Measurements from ENCODE around the gene COL9A3. TPM values are rescaled to one million over a fixed set of nuclear protein-coding genes. Genes with fewer than 3 reads are reported as not detected.

COL9A3 gene
- total RNA-seq, 1 experiment from 2014 or later = 46.6 TPM

- Histone ChIP-seq H3K36me3 (ENCODE audit: control insufficient read depth, insufficient read depth, low read length) (no peaks in the 10 kb centered on the region; the same call in 1 of the 2 replicates), H3K9me3 (ENCODE audit: control insufficient read depth, insufficient read depth, low read depth, low read length) (no peaks in the 10 kb centered on the region), H3K4me3 (ENCODE audit: low read depth in 2 of 2, low read length in 2 of 2) (no peak overlapping the region), H3K27ac (ENCODE audit: low read length) (no peak overlapping the region), H3K27me3 (ENCODE audit: control insufficient read depth, insufficient read depth, low read length) (no peaks in the 10 kb centered on the region), H3K4me1 (ENCODE audit: control insufficient read depth, insufficient read depth, low read length) (no peaks in the 10 kb centered on the region; the same call in none of the 2 replicates)
- intact Hi-C loops (cut with micrococcal nuclease; ENCODE audit: unreplicated experiment) (no loop called here), in situ Hi-C loops (cut with HindIII; ENCODE audit: low pct_unique_long_range_greater_than_20kb, low sequenced_read_pairs) (no loop called here)
- ChIA-PET CTCF (no interaction called here), POLR2A (no interaction called here)
- ATAC-seq = no peak
- no TSS peak for BruUV-seq (replicated peaks)
- no peak for TF ChIP-seq TCF7L2 (IDR thresholded peaks at IDR 0.05; ENCODE audit: low read depth, low read length)
- no peak for TF ChIP-seq SIN3A (IDR thresholded peaks at IDR 0.05; ENCODE audit: borderline replicate concordance, insufficient read depth, low read depth, low read length)
- TF ChIP-seq CTCF (IDR thresholded peaks at IDR 0.05) = no peak
- no peak for TF ChIP-seq REST (IDR thresholded peaks at IDR 0.05; ENCODE audit: insufficient read depth in 1 of 2, low read depth in 2 of 2, low read length in 1 of 2)
- DNase-seq (ENCODE audit: low read depth, low spot score) = no peak
Measured at GRCh38 chr20:62774762-62775161, 42.1 kb upstream of the COL9A3 start.

GRCh38 chr20:62775206-62775605 lies 41.6 kb upstream of the COL9A3 start:
- BruUV-seq (replicated peaks) = no TSS peak
- Histone ChIP-seq H3K27me3 (ENCODE audit: control insufficient read depth, insufficient read depth, low read length) (no peaks in the 10 kb centered on the region), H3K36me3 (ENCODE audit: control insufficient read depth, insufficient read depth, low read length) (no peaks in the 10 kb centered on the region; the same call in 1 of the 2 replicates), H3K27ac (ENCODE audit: low read length) (no peak overlapping the region), H3K4me1 (ENCODE audit: control insufficient read depth, insufficient read depth, low read length) (no peaks in the 10 kb centered on the region; the same call in none of the 2 replicates), H3K4me3 (ENCODE audit: low read depth in 2 of 2, low read length in 2 of 2) (no peak overlapping the region), H3K9me3 (ENCODE audit: control insufficient read depth, insufficient read depth, low read depth, low read length) (no peaks in the 10 kb centered on the region)
- ATAC-seq (no peak), DNase-seq (ENCODE audit: low read depth, low spot score) (no peak)
- intact Hi-C loops (cut with micrococcal nuclease; ENCODE audit: unreplicated experiment) (no loop called here), in situ Hi-C loops (cut with HindIII; ENCODE audit: low pct_unique_long_range_greater_than_20kb, low sequenced_read_pairs) (no loop called here)
- ChIA-PET POLR2A (no interaction called here), CTCF (no interaction called here)
- TF ChIP-seq REST (IDR thresholded peaks at IDR 0.05; ENCODE audit: insufficient read depth in 1 of 2, low read depth in 2 of 2, low read length in 1 of 2) (no peak), SIN3A (IDR thresholded peaks at IDR 0.05; ENCODE audit: borderline replicate concordance, insufficient read depth, low read depth, low read length) (no peak), POLR2AphosphoS5 (IDR thresholded peaks at IDR 0.05; ENCODE audit: low read depth, low read length) (no peak), TCF7L2 (IDR thresholded peaks at IDR 0.05; ENCODE audit: low read depth, low read length) (no peak), CTCF (IDR thresholded peaks at IDR 0.05) (no peak)
